HG03432 (cell line): Measurements from ENCODE around the gene OXGR1.

Experiments
- ATAC-seq: cut with Tn5 transposase; IDR thresholded peaks from one replicate; pipeline ENCODE4 v1.9.1; 2021; ENCODE audit warnings: mild to moderate bottlenecking, moderate library complexity; ENCODE audit not compliant: unreplicated experiment

The OXGR1 gene

DNA sequence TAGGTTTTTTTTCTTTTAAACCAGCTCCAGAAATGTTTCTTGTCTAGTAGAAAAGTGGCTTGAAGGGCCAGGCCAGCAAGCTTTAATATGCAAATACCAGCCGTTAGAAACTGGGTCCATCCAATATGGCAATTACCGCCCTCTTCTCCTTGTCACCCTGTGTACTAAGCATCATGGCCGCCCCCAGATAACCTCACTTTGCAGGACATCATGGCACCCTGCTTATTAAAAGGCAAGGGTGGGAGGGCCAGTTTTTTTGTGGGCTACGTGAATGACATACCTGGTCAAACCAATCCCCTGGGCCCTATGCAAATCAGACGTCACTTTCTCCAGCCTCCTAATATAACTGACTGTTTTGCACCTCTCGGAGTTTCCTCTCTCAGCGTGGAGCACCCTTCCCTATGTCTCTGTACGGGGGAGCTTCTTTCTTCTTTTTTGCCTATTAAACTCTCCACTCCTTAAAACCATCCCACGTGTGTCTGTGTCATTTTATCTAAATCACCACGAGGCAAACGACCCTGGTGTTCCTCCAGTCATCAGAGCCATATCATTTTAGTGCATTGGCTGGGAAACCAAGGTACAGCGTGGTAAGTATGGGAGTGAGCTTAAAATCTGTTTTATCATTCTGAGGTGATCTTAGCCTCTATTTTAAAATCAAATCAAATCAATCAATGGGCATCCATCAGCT lies 27.7 kb downstream of the OXGR1 start:
- ATAC-seq: no peak

DNA sequence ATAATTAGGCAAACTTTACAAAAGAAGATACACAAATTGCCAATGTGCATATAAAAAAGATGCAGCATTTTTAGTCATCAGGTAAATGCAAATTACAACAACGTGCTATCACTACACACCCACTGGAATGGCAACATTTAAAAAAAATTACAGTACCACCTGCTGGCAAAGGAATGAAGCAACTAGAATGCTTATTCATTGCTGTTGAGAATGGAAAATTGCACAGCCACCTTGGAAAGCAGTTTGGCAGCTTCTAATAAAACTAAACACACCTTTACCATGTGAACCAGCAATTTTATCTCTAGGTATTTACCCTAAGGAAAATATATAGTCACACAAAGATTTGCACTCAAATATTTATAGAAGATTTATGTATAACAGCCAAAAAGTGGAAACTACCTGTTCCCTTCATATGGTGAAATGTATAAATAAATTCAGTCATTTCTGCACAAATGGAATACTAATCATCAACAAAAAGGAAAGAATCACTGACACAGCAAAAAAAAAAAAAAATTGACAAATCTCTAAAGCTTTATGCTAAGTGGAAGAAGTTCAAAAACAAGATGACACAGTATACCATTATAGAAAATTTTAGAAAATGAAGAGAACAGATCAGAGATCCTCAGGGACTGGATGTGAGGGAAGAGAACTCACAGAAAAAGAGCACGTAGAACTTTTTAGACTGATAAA lies 30.3 kb downstream of the OXGR1 start:
- no peak for ATAC-seq

DNA sequence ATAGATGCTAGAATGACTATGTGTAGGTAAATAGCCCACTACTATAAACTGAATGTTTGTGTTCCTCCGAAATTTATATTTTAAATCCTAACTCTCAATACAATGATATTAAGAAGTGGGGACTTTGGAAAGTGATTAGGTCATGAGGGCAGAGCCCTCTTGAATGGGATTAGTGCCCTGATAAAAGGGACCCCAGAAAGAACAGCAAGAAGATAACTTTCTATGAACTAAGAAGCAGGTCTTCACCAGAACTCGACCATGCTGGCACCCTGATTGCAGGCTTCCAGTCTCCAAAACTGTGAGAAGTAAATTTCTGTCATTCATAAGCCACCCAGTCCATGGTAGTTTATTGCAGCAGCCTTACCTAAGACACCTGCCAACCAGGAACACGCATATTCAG lies 33.9 kb downstream of the OXGR1 start:
- ATAC-seq: no peak

DNA sequence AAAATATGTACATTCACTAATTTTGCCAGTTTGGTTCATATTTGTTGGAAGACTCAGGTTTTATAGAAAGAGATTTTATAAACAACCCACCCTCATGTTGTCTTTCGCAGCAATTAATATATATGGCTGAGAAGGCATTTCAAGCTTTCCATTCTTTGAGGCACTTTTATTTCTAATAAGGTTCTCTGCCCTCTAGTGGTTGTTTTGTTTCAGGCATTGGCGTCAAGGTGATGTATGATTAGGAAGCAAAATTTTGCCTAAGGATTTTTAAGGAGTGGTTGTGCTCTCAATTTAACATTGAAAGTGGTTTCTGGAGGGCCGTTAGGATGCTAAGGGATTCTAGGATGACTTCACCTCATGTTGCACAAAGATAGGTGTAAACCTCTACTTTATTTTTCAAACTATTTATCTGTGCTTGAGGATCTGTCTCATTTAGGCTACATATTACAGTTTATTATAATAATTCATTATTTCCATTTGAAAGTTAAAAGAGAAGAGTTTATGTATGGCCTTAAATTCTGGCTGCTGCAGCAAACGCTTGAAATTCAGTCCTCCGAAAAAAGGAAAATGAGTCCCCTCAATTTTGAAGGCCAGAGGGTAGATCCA lies 35.9 kb downstream of the OXGR1 start:
- ATAC-seq: peak; percentile 64

DNA sequence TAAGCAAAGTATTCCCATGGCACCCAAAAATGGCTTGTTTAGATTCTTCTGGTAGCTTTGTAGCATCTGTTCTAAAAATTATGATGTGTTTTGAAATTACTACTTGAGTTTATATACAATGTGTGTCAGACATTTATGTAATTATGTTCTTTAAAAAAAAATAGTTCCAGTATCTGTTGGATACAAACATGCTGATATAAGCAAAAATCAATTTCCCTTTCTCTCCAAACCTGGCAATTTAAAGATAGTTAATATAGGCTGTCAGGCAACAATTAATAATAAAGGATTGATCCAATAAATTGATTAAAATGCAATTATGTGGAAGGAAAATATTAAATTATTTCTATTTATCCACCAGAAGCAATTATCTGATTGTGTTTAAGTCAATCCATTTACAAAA lies 41.7 kb downstream of the OXGR1 start:
- ATAC-seq: no peak

DNA sequence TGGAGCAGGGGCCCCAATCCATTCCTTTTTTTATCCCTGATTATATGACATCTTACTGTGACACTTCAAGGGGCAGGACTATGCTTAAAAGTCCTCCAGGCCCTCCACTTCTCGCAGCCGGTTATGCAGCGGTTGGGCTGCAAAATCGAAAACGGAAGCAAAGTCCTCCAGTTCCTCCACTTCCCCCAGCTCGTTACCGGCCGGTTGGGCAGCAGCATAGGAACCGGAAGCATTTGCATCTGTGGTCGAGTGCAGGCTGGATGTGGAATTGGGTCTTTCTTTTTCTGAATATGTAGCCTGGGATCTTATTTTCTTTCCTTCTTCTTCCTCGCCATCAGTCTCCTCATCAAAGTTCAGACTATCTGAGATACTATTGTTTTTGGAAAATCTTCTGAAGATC lies 46.1 kb downstream of the OXGR1 start:
- ATAC-seq: no peak

DNA sequence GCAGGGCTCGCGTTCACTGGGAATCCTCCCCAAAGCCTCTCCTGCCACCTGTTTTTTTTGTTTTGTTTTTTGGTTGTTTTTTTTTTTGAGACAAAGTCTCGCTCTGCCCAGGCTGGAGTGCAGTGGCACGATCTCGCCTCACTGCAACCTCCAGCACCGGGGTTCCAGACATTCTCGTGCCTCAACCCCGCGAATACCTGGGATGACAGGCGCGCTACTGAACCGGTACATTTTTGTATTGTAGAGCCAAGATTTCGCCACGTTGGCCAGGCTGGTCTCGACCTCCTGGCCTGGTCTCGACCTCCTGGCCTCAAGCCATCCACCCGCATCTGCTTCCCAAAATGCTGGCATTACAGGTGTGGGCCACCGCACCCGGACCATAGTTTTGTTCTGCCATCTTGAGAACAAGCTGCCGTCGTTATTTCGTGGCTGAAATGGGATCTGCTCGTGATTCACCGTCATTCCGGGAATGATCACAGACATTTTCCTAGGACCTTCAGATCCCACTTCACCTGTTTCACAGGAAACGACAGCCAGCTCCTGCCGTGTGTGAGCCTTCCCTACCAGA lies 46.8 kb downstream of the OXGR1 start:
- ATAC-seq: no peak

DNA sequence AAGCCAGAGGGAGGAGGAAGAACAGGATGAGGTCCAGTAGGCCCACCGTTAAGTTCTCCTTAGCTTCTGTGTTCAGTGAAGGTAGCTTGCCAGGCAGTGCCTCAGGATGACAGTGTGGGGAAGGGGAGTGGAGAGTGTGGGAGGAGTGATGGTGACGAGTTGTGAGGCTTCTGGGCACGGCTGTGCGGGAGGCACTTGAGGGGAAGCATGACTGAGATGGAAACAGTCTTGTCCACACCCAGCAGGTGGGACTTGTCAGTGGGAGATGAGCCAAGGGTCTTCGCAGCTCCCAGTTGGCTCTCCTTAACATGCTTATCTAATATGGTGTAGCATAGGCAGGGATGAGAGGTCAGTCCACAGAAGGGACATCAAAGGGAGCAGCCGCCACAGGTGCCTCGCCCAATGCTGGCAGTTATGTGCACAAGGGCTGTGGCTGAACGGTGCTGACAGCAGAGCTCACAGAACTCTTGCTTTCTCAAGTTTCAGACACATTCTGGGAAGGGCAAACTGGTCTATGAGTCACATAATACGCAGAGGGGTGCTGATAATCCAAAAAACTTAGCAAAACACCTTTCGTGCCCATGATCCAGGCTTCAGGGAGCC lies 47.5 kb downstream of the OXGR1 start:
- ATAC-seq: no peak

DNA sequence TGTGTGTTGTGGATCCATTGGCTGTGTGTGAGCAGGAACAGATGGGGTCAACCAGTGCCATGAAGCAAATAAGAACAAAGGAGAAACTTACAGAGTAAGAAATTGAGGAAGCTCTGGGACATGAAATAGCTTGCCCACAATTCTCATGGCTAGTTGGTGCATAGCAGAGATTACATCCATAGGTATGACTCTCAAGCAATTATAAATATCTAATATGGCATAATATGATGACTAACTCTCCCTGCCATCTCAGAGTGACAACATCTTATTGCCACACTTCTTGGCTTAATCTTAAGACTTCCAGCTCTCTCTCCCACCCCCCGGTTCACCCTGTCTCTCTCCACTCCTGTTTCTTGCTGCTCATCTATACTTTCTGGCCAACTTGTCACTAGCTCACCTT lies 53.3 kb downstream of the OXGR1 start:
- no peak for ATAC-seq

DNA sequence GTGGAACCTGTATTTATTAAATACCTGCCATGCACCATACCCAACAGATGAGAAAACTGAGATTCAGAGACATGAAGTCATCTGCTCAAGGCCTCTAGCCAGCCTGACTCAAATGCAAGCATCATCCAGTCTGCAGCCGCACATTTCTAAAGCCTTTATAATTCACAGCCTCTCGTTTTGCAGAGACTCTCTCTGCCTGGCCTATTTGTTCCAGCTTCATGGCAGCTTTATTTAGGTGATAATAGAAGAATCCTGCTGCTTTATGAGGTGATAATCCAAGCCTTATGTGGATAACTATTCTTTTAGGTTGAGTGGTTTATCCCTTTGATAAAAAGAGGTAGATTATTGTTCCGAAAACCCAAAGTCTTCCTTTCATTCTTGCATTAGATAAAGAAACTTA lies 58.4 kb downstream of the OXGR1 start:
- no peak for ATAC-seq
